Activated B cell treated with CpG ODN at 0.5 μM for 24 hours (primary cell): ENCODE measurements around the gene SLCO2A1. TPM values are rescaled to one million over a fixed set of nuclear protein-coding genes. Genes with fewer than 3 reads are reported as not detected.

Experiments used
- ATAC-seq: fragments of 200-7000 bp; cut with Tn5 transposase; one replicate; pipeline ENCODE4 v1.10.0; 2021; ENCODE audit warnings: low read depth, mild to moderate bottlenecking, moderate library complexity
- CTCF ChIA-PET: fragments of 350-600 bp; sonication (Branson Sonifier 250); formaldehyde crosslinking; loops from one replicate; lab custom pipeline; 2021; ENCODE audit warnings: antibody characterized with exemption; lab: Charles Lee
- POLR2A ChIA-PET: fragments of 350-600 bp; sonication (Branson Sonifier 250); formaldehyde crosslinking; loops from one replicate; lab custom pipeline; 2021; ENCODE audit warnings: antibody characterized with exemption; lab: Charles Lee
- DNase-seq: peaks from one replicate; pipeline ENCODE4 v3.0.0; 2022
- H3K27ac Mint-ChIP-seq: one replicate; pipeline ENCODE4 v1.8.0; 2020; ENCODE audit warnings: mixed read lengths
- H3K27me3 Mint-ChIP-seq: one replicate; pipeline ENCODE4 v1.8.0; 2021; ENCODE audit warnings: mixed read lengths
- H3K36me3 Mint-ChIP-seq: one replicate; pipeline ENCODE4 v1.8.0; 2021; ENCODE audit warnings: low read depth, mixed read lengths
- H3K4me1 Mint-ChIP-seq: one replicate; pipeline ENCODE4 v1.8.0; 2021; ENCODE audit warnings: mixed read lengths
- H3K4me3 Mint-ChIP-seq: one replicate; pipeline ENCODE4 v1.8.0; 2020; ENCODE audit warnings: mild to moderate bottlenecking, mixed read lengths
- H3K9me3 Mint-ChIP-seq: one replicate; pipeline ENCODE4 v1.8.0; 2020; ENCODE audit warnings: mixed read lengths
- intact Hi-C: fragments of 100-400 bp; cut with micrococcal nuclease; formaldehyde crosslinking; loops from one replicate; pipeline ENCODE4 v1.15.1; 2024
- total RNA-seq: library from RNA; stranded (reverse); gene quantifications from 2 replicates; pipeline ENCODE4 v1.2.3, GENCODE V29; 2022
- TF ChIP-seq, protein P1 (sequence below): fragments of 200-600 bp; IDR thresholded peaks from one replicate; pipeline ENCODE4 v1.8.0; 2022; ENCODE audit warnings: antibody characterized with exemption, mild to moderate bottlenecking

SLCO2A1 gene
- total RNA-seq, 1 donor from 2014 or later, result not detected

- H3K36me3 Mint-ChIP-seq, result no peaks in the 10 kb centered on the region
- H3K9me3 Mint-ChIP-seq, result no peaks in the 10 kb centered on the region
- peak overlapping the region; percentile 68 for H3K4me3 Mint-ChIP-seq
- ATAC-seq (no peak), DNase-seq (no peak)
- TF ChIP-seq, protein P1, sequence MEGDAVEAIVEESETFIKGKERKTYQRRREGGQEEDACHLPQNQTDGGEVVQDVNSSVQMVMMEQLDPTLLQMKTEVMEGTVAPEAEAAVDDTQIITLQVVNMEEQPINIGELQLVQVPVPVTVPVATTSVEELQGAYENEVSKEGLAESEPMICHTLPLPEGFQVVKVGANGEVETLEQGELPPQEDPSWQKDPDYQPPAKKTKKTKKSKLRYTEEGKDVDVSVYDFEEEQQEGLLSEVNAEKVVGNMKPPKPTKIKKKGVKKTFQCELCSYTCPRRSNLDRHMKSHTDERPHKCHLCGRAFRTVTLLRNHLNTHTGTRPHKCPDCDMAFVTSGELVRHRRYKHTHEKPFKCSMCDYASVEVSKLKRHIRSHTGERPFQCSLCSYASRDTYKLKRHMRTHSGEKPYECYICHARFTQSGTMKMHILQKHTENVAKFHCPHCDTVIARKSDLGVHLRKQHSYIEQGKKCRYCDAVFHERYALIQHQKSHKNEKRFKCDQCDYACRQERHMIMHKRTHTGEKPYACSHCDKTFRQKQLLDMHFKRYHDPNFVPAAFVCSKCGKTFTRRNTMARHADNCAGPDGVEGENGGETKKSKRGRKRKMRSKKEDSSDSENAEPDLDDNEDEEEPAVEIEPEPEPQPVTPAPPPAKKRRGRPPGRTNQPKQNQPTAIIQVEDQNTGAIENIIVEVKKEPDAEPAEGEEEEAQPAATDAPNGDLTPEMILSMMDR, result no peak
- intact Hi-C loops, result loop anchor here (5.0 kb wide), 4 partner anchors 436 to 1266 kb away; partner anchors contain the start of genes ANAPC13, CEP63 and UBA5
- H3K27ac Mint-ChIP-seq, result no peak overlapping the region
- ChIA-PET CTCF (interaction anchor here (0.6 to 2.2 kb wide), 4 partner anchors 108 to 1202 kb away, joined by 3 to 9 read pairs (median 5); no protein-coding TSS in a partner anchor), POLR2A (interaction anchor here (0.6 kb wide), 1 partner anchor 295 kb away, joined by 4 read pairs; no protein-coding TSS in a partner anchor)
- peaks cover 9% of the 10 kb centered on the region for H3K4me1 Mint-ChIP-seq
- peaks cover 16% of the 10 kb centered on the region for H3K27me3 Mint-ChIP-seq
Observed at GRCh38 chr3:133928136-133928893, 101.4 kb downstream of the SLCO2A1 start.

DNA sequence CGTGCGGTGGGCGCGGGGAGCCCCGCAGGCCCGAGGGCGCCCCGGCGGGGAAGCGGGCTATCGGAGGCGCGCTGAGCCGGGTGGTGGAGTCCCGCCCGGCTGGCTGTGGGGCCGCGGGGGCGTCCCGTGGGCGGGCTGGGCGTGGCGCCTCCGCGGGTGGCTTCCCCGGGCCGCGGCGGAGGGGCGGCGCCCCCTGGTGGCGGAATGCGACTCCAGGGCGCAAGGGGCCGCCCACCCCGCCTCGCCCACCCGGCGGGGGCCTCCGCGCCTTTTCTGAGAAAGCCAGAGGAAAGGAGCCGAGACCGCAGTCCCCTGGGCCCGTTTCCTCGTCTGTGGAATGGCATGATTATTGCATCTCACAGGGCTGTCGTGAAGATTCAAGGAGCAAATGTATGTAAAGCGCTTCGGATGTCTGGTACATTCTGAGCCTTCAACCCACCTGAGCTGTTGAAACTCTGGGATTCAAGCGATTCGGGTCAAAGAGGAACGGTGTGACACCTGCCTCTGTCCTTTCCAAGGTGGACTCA lies 102.1 kb downstream of the SLCO2A1 start:
- peak; percentile 98 for ATAC-seq
- CTCF ChIA-PET, result interaction anchor here (0.6 to 2.2 kb wide), 4 partner anchors 108 to 1201 kb away, joined by 3 to 9 read pairs (median 5); no protein-coding TSS in a partner anchor
- no peaks in the 10 kb centered on the region for H3K36me3 Mint-ChIP-seq
- POLR2A ChIA-PET, result interaction anchor here (0.6 kb wide), 1 partner anchor 296 kb away, joined by 4 read pairs; no protein-coding TSS in a partner anchor
- peak; percentile 86 for DNase-seq
- peaks cover 16% of the 10 kb centered on the region for H3K27me3 Mint-ChIP-seq
- H3K9me3 Mint-ChIP-seq, result no peaks in the 10 kb centered on the region
- H3K27ac Mint-ChIP-seq, result no peak overlapping the region
- H3K4me1 Mint-ChIP-seq, result peaks cover 9% of the 10 kb centered on the region
- TF ChIP-seq, protein P1, result peak; percentile 23
- intact Hi-C loops, result loop anchor here (1.0 to 5.0 kb wide), 9 partner anchors 108 to 1265 kb away; partner anchors contain the start of genes ANAPC13, CDV3, CEP63 and UBA5
- peak overlapping the region; percentile 77 for H3K4me3 Mint-ChIP-seq

DNA sequence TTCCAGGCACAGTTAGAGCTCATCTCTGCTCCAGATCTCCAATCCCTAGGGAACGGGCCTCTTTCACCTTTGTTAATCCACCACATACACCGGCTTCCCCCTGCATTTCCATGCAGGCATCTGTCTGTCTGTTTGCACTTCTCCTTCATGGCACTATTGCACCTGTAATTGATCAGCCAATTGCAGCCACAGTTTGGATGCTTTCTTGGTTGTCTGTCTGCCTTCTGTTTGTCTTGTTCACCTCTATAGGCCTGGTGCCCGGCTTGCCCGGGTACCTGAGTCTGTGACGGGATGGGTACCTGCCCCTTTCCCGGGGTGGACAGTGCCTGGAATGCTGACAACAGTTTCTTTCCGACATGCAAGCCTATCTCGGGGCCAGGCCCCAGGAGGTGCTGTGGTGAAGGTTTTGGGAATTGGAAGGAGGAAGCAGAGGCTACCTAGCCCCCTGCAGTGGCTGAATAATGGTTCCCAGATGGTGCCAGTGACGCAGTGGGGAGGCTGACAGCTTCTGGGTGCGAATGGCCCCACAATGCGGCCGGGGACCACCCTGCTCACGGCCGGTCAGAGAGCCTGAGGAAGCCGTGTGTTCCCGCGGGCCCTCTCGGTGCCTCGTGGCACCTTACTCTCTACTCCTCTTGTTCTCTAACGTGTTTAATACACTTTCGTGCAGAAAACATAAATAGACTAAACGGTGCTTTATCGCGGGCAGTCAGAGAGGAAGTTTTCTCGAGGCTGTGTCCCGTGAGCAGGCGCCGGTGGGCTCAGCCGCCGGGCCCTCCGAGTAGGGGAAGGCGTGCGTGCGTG lies 102.8 kb downstream of the SLCO2A1 start:
- intact Hi-C loops, result loop anchor here (1.0 to 5.0 kb wide), 9 partner anchors 108 to 1265 kb away; partner anchors contain the start of genes ANAPC13, CDV3, CEP63 and UBA5
- ChIA-PET POLR2A (no interaction called here), CTCF (no interaction called here)
- no peaks in the 10 kb centered on the region for H3K9me3 Mint-ChIP-seq
- H3K36me3 Mint-ChIP-seq, result no peaks in the 10 kb centered on the region
- H3K4me3 Mint-ChIP-seq, result peak overlapping the region; percentile 77
- peaks cover 19% of the 10 kb centered on the region for H3K27me3 Mint-ChIP-seq
- TF ChIP-seq, protein P1, result no peak
- ATAC-seq, result no peak
- peak; percentile 22 for DNase-seq
- H3K4me1 Mint-ChIP-seq, result peaks cover 9% of the 10 kb centered on the region
- H3K27ac Mint-ChIP-seq, result no peak overlapping the region

GRCh38 chr3:133925960-133926735 lies 103.6 kb downstream of the SLCO2A1 start:
- Mint-ChIP-seq H3K27me3 (peaks cover 19% of the 10 kb centered on the region), H3K4me1 (peaks cover 9% of the 10 kb centered on the region), H3K36me3 (no peaks in the 10 kb centered on the region), H3K4me3 (peak overlapping the region; percentile 5), H3K27ac (no peak overlapping the region), H3K9me3 (no peaks in the 10 kb centered on the region)
- TF ChIP-seq, protein P1, result no peak
- ATAC-seq, result no peak
- CTCF ChIA-PET, result no interaction called here
- POLR2A ChIA-PET, result interaction anchor here (1.3 kb wide), 1 partner anchor 1509 kb away, joined by 4 read pairs; the partner anchor contains the start of gene DNAJC13
- no peak for DNase-seq
- intact Hi-C loops, result loop anchor here (5.0 kb wide), 4 partner anchors 434 to 1264 kb away; partner anchors contain the start of genes ANAPC13, CEP63 and UBA5
